HG03432 (cell line): Measurements from ENCODE around the gene LPIN2.
A peak's percentile ranks its signal among the peaks of the same experiment; 100 is the strongest.

Experiments used
- ATAC-seq: cut with Tn5 transposase; IDR thresholded peaks from one replicate; pipeline ENCODE4 v1.9.1; 2021; ENCODE audit warnings: mild to moderate bottlenecking, moderate library complexity; ENCODE audit not compliant: unreplicated experiment

LPIN2 gene

DNA sequence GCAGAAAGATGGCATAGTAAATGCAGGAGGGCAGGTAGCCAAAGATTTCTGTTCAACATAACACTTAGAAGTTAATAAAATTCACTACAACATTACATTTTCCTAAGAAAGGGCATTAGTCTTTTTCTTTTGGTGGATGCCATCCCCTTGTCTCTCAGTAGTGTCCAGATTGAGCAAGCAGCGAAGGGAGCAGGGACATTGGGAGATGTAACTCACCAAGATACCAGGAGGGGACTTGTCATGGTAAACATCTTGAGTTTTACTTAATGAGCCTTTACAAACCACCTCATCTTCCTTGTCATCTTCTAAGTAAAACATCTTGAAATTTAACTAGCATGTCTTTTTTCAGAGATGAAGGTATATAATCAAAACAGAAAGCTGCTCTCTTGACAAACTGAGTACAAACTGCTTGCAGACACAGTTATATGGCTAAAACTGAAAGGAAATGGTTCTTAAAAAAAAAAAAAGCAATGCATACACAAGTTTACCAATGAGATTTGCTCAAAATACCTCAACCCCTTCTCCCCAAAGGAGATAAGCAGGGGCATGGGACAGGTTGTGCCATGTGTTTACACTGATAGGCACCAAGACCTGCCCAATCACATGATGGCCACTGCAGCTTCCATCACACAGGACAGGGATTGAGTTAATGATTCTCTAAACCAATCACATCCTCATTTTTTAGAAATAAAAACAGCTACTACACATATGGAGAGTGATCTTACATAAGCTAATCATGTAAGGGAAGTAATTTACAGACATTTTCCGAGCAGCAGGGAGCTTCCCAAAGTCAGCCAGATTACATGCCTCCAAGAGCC lies 30.3 kb downstream of the LPIN2 start:
- no peak for ATAC-seq

DNA sequence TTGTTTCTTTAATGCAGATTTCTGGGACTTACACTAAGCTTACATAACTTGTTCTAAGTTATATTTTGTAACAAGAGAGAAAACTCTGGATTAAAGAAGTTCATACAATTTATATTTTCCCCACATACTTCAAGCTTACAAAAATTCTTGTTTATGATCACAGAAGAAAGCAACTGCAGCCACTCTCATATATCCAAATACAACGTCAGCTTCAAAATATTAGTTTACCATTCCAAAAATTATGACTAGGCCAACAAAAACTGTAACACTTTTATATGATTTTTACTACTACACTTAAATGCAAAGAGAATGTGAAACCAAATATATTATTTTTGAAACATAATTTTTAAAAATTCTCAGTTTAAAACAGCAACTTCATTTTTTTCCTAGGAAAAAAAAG lies 30.9 kb downstream of the LPIN2 start:
- no peak for ATAC-seq

GRCh38 chr18:2981212-2981728 lies 31.7 kb downstream of the LPIN2 start:
- no peak for ATAC-seq

DNA sequence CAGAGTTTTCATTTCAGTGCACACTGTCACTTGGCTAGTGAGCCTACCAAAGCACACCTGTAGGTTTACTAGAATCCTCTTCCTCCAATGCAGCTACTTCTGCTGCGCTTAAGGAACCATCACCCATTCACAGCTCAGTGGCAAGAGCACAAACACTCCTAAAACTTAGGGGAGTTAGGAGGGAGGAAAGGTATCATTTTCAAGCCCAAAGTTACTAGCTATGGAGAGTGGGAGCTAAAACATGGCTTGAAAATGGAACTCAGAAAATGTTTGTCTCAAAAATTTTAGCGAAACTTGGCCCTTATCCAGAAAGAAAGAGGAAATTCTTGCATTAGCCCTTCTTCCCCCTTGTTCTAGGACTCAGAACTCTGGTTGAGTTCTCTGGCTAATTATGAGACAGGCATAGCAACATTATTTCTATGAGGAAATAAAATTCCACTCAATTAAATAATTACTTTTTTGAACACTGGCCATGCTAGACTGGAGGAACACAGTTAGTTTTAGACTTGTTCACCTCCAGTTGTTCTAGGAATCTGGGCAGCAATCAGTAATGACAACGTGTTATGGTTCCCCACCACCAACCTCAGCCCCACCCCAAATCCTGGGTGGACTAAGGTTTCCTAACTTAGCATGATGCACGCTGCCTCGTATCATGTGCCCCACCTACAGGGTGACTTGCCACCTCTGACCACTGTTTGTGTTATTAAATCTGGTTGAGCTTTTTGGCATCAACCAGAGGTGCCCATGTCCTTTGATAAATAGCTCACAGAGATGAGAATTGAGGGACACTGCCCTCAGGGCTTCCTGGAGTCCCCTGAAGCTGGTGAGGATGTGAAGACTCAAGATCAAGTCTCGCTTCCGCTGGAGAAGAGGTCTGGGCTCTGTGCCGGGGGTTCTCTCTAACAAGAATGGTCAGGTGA lies 32.8 kb downstream of the LPIN2 start:
- no peak for ATAC-seq

- ATAC-seq, result no peak
These were observed 33.8 kb downstream of the LPIN2 start for GRCh38 chr18:2979129-2979528.

- peak; percentile 30 for ATAC-seq
These were observed 34.3 kb downstream of the LPIN2 start for GRCh38 chr18:2978661-2979106.

GRCh38 chr18:2978208-2978607 lies 34.7 kb downstream of the LPIN2 start:
- peak; percentile 47 for ATAC-seq

- ATAC-seq, result no peak
These were observed 36.5 kb downstream of the LPIN2 start for GRCh38 chr18:2976218-2977132.

GRCh38 chr18:2974731-2975130 lies 38.2 kb downstream of the LPIN2 start:
- no peak for ATAC-seq

DNA sequence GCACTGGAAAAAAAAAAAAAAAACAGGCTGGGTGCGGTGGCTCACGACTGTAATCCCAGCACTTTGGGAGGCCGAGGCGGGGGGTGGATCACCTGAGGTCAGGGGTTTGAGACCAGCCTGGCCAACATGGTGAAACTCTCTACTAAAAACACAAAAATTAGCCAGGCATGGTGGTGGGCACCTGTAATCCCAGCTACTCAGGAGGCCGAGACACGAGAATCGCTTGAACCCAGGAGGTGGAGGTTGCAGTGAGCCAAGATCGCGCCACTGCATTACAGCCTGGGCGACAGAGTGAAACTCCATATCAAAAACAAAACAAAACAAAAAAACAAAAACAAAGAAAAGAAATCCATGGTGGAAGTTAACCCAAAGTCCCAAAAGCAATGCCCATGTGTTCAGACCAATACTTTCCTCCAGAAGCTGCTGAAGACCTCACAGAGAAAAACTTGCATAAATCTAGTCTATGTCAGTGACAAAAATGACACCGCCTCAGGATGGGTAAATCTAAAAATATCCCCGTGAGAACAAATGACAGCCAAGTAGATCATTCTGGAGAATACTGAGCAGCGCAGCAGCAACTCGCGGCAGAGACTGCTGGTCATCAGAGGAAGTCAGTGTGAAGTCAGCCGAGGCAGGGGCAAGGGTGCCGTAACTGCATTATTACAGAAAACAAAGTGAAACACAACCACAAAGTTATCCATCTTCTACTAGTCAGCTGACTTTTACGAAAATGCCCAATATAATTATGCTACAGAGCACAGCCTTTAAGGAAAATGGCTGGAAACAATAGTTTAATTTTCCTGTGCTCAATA lies 41.0 kb downstream of the LPIN2 start:
- peak; percentile 88 for ATAC-seq

GRCh38 chr18:2970772-2971659 lies 41.9 kb downstream of the LPIN2 start:
- no peak for ATAC-seq

GRCh38 chr18:2970344-2970743 lies 42.6 kb downstream of the LPIN2 start:
- ATAC-seq, result no peak

DNA sequence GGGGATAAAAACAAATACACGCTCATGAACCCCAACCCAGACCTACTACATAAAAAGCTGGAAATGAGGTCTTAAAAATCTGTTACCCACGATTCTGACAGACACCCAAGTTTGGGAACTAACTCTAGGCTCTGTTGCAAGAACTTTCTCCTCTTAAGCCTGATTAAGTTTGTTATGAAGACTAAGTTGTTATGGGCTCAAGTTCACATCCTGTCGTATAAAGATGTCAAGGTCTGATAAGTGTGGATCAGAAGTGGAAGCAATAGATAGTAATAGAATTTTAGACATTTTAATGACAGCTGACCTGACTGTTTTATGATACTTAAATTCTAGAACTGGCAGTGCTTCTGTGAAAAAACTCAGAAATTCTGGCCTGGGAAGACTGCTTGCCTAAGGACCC lies 43.2 kb downstream of the LPIN2 start:
- ATAC-seq, result no peak

GRCh38 chr18:2968606-2969005 lies 44.3 kb downstream of the LPIN2 start:
- ATAC-seq, result no peak

DNA sequence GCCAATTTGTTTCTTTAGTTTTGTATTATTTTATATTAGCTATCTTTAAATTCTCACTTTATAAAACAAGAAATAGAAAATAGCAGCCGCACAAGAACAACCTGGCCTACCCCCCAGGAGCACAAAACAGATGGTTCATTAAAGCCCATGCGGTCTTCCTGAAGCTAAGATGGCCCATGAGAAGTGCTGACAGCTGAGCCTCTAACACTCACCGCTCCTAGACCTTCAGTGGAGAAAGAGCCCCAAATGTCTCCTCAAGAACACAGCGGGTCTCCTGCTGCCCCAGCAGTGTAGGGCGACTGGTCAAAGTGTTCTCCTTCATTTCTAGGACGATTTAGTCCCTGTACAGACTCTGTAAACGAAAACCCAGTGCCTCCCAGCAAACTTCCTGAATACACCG lies 45.1 kb downstream of the LPIN2 start:
- ATAC-seq, result no peak

- peak; percentile 27 for ATAC-seq
These were observed 45.6 kb downstream of the LPIN2 start for GRCh38 chr18:2967357-2967756.

DNA sequence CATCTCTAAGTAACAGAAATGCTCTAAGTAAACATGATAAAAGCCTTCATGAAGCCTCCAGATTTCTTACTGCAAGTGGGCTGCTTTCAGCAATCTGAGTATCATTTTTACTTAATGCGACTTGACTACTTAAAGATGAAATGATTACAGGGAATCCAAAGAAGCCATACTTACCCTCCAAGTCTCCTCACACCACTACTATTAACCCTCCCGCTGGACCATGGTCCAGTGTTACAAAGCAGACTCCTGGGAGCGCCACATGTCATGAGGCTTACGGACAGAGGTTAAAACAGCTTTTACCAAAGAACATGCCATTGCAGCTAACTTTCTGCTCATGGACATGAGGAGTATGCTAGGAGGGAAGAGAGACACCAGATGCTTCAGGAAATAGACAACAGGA lies 46.4 kb downstream of the LPIN2 start:
- no peak for ATAC-seq

DNA sequence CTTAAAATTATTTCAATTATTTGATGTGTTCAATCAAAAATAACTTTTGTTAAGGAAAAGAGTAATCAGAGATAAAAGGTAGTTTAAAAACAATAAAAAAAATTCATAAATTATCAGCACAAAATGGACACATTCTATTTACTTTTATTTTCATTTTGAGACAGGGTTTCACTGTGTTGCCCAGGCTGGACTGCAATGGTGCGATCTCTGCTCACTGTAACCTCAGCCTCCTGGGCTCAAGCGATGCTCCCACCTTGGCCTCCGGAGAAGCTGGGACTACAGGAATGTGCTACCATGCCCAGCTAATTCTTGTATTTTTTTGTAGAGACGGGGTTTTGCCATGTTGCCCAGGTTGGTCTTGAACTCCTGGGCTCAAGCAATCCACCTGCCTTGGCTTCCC lies 47.1 kb downstream of the LPIN2 start:
- ATAC-seq, result no peak
